HG02840 (cell line): ENCODE results near the gene CCDC142.
"Not testable (repeated sequence)": the region's sequence is repeated elsewhere in the genome, so short reads cannot be mapped to it uniquely, and the experiment has no call there.

Source experiments
- ATAC-seq: cut with Tn5 transposase; IDR thresholded peaks from one replicate; pipeline ENCODE4 v1.9.1; 2021; ENCODE audit warnings: mild to moderate bottlenecking, moderate library complexity, moderate number of reproducible peaks; ENCODE audit not compliant: unreplicated experiment, low FRiP score

Gene CCDC142

GRCh38 chr2:74499940-74500577 is 17.3 kb upstream of the CCDC142 start:
- no peak for ATAC-seq

- no peak for ATAC-seq
These were observed 16.6 kb upstream of the CCDC142 start, which contains the start of gene LBX2 for GRCh38 chr2:74499267-74499939. LBX2 (minus strand) TSS chr2:74499603; CDS start chr2:74499537, 66 bp downstream.

DNA sequence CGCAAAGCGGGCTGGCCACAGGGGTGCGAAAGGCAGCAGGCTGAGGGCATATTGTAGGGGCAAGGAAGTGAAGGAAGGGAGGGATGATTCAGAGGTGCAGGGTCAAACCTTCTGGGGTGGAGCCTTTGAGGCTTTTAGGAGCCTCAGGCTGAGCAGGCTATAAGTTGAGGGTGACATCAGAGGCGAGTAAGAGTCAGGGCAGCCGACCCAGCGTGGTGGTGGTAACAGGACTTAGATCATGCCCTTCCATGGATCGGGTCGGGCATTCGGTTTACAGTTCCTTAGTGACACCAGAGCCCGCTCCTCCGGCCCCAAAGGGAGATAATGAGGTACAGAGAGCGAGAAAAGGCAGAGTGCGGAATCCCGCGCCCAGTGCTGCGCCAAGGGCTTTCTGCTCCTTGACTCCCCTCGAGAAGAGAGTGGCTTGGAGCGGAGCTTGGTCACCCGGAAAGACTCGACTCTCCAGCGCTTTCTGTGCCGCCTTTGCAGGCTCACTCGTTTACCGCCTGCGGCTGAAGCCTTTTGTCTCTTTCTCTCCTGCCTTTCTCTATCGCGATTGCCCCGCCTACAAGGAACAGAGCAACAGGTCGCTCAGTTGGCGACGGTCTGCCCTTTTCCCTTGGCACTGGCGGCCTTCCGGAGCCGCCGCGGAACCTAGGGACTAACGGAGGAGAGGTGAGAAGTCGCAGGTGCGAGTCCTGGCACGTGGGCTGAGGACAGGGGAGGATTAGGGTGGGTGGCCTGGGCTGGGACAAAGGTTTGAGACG is 15.9 kb upstream of the CCDC142 start:
- no peak for ATAC-seq

GRCh38 chr2:74497777-74498499 is 15.1 kb upstream of the CCDC142 start:
- no peak for ATAC-seq

DNA sequence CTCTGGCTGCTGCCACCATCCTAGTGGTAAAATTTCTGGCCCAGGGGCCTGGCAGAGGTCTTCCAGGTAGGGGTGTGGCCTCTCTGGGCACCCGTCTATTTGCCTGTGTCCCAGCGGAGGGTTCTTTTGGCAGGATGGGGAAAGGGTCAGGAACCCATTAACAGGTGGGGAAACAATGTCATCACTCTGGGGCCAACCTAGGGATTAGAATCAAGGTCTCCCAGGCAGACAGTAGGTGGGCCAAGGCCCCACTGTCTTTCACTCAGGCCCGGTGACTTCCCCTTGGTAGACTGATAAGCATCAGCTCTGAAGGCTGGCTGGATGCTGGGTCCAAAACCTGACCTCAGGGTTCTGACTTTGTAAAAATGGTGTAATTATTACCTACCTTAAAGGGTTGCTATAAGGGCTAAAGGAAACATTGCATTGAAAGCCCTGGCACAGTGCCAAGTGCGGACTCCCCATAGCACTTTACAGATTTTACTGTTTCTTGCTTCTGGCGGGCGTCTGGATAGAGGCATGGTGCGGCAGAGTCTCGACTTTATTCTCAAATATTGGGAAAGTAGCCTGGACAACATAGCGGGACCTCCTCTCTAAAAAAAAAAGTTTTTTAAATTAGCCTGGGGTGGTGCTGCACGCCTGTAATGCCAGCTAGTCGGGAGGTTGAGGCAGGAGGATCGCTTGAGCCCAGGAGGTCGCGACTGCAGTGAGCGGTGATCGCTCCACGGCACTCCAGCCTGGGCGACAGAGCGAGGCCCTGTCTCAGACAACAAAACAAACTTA is 14.4 kb upstream of the CCDC142 start:
- no peak for ATAC-seq

- no peak for ATAC-seq
These were observed 12.6 kb upstream of the CCDC142 start for GRCh38 chr2:74495440-74495839.

DNA sequence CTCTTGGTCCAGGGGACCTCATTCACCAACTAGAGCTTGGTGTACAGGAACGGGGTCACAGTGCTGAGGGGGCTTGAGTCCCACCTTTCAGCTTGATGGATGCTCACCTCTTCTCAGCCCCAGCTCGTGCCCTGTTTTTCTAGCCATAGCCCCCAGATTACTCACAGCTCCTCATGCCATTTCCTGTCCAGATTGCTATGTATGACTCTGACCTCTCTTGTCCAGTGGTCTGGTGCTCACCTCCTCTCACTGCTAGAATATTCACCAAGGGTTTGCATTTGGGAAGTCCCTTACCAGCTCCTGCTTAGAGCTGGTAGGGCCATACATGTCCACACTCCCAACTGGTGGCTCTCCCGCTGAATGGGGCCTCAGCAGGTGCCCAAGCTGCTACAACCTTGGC is 10.7 kb upstream of the CCDC142 start:
- no peak for ATAC-seq

DNA sequence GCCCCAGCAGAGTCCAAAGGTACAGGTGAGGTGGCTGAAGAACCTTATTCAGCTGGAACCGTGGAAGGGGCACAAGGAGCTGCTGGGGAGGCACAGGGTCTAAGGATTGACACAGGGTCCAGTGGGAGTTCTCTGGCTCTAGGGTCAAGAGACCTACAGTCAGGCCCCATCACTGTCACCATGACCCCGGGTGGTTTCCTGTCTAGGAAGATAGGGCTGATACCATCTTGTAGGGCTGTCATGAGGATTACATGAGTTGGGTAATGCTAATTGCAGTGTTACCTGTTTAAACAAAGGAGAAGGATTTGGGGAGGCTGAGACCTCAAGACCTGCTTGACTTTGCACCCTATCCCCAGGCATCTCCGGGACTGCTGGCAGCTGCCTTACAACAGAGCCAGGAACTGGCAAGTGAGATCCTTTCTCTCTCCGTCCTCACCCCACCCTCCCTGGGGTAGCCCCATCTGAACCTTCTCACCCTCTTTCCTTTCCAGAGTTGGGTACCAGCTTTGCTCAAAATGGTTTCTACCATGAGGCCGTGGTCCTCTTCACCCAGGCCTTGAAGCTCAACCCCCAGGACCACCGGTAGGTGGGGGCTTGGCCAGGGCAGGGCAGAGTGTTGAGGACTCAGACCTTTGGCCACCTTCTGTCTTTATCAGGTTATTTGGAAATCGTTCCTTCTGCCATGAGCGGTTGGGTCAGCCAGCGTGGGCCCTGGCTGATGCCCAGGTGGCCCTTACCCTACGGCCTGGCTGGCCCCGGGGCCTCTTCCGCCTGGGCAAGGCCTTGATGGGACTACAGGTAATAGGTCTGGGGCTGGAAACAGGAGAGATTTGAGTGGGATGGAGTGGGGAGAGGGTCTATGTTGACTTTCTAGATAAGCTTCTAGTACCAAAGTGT is 9.1 kb upstream of the CCDC142 start:
- ATAC-seq, result no peak

DNA sequence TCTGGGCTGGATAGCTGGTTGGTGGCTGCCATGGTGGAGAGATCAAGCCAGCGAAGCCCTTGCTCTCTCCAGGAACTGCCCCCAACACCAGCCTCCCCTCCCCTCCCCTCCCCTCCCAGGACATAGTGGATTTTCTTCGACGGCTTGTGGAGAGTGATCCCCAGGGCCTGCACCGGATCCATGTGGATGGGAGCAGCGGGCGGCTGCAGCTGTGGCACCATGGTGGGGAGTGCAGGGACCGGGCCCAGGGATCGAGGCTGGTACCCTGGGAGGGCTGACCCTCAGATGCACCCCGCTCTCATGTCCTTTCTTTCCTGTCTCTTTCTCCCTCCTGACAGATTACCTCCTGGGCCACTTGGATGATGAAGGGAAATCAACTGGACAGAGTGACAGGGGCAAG is 7.1 kb upstream of the CCDC142 start:
- ATAC-seq, result no peak

DNA sequence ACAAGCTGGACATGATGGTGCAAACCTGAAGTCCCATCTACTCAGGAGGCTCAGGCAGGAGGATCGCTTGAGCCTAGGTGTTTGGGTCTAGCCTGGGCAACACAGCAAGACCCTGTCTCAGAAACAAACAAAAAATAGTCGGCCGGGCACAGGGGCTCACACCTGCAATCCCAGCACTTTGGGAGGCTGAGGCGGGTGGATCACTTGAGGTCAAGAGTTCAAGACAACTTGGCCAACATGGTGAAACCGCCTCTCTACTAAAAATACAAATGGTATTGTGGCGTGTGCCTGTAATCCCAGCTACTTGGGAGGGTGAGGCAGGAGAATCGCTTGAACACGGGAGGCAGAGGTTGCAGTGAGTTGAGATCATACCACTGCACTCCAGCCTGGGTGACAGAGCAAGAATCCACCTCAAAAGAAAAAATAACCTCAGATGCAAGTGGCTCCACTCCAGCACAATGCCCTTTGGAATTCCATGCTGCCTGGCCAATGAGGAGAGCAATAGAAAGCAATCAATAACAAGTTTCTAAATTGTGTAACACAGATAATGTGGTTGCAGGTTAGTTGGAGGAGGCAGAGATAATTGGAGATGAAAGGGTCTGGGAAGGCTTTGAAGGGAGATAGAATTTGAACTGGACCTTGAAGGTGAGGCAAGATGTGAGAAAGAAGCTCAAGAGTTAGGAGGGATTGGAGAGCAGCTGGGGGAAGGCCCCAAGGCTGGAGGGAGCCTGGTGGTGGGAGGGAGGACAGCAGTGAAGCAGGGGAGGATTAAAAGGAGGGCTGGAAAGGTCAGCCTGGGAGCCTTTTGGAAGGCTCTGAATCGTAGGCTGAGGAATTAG is 6.1 kb upstream of the CCDC142 start:
- no peak for ATAC-seq

DNA sequence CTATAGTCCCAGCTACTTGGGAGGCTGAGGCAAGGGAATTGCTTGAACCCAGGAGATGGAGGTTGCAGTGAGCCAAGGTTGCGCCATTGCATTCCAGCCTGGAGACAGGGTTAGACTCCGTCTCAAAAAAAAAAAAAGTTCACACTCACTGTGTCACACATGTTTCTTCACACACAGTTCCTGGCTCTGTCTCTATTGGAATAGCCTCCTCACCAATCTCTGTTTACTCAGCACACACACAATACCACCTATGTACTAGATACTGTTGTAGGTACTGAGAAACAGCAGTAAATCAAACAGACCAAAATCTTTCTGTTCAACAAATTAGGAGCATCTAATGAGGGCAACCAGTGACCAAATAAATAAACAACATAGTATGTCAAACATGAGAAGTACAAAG is 3.3 kb upstream of the CCDC142 start:
- ATAC-seq, result no peak

DNA sequence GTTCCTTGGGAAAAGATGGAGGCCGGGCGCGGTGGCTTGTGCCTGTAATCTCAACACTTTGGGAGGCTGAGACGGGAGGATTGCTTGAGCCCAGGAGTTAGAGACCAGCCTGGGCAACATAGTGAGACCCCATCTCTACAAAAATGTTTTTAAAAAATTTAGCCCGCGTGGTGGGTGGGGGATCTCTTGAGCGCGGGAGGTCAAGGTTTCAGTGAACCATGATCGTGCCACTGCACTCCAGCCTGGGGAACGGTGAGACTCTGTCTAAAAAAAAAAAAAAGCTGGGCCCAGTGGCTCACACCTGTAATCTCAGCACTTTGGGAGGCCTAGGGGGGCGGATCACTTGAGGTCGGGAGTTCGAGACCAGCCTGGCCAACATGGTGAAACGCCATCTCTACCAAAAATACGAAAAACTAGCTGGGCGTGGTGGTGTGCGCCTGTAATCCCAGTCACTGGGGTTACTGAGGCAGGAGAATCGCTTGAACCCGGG is 922 bp upstream of the CCDC142 start:
- not testable (repeated sequence) for ATAC-seq

DNA sequence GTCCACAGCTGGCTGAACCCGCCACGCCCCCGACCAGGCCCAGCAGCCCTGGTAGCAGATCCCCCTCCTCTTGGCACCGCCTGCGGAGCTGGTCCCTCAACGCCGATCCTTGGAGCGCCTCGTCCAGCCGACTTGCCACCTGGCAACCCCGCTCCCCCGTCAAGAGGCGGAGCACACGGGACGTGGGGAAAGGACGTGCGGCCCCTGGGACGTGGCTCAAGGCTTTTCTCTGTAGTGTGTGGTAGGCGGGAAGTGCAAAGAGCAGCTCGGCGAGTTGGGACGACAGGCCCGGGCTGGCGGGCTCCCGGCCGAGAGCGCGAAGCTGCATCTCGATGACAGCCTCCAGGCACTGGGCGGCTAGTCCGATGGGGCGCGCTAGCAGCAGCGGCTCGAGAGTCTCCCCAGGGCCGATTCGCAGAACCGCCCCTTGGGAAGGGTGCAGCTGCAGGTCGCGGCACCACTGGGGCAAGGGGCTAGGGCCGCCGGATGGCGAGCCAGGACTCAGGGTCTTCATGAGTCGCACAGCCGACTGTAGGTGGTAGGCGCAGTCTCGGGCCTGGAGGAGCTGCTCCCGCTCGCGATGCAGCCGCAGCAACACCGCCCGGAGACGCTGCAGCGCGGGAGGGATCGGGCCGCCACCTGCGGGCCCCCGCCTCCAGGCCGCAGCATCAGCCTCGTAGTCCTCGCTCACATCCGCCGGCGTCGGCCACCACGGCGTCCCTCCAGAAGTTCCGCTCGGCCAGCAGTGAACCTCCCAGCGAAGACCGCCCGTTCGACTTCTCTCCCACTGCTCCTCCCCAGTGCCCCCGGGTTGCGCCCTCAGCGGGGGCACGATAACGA is 617 bp downstream of the CCDC142 start:
- peak; percentile 44 for ATAC-seq

GRCh38 chr2:74481431-74481830 is 1.4 kb downstream of the CCDC142 start:
- no peak for ATAC-seq

GRCh38 chr2:74474899-74475298 is 7.9 kb downstream of the CCDC142 start:
- ATAC-seq, result no peak

GRCh38 chr2:74474481-74474880 is 8.3 kb downstream of the CCDC142 start:
- no peak for ATAC-seq

DNA sequence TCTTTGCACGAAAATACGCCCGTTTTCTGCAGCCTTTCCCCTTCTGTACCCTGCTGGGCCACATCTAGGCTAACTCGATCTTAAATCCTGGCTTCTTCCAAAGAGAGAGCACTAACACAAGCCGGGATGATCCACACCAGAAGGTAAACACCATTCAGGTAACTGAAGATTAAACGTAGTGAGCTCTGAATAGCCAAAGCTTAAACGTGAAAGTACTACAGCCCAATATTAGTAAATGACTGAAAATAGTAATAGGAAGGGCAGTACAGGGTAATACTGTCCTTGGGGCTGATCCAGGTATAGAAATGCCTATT is 9.9 kb downstream of the CCDC142 start:
- no peak for ATAC-seq
